Stimulated activated CD4-positive, alpha-beta T cell treated with anti-CD3 and anti-CD28 coated beads, Interleukin-12 subunit alpha, Interleukin-12 subunit beta, amount 100 ng/mL, for 4 hours (primary cell): ENCODE measurements around the gene PSMF1.

Source experiments
- DNase-seq: peaks from one replicate; pipeline ENCODE4 v3.0.0-alpha.2; 2020

Gene PSMF1

GRCh38 chr20:1118336-1119127, at the start of gene PSMF1:
TSS of gene PSMF1 (plus strand) at chr20:1118602. CDS start at chr20:1118774, 172 bp downstream.
- DNase-seq: peak; percentile 93

GRCh38 chr20:1072258-1072657, 46.1 kb upstream of the PSMF1 start:
- DNase-seq: no peak

GRCh38 chr20:1075616-1076015, 42.8 kb upstream of the PSMF1 start:
- no peak for DNase-seq

GRCh38 chr20:1081891-1082290, 36.5 kb upstream of the PSMF1 start:
- DNase-seq: no peak

GRCh38 chr20:1083431-1084080, 34.8 kb upstream of the PSMF1 start:
- DNase-seq: no peak

GRCh38 chr20:1085492-1086276, 32.7 kb upstream of the PSMF1 start:
- DNase-seq: no peak

- no peak for DNase-seq
Measured at GRCh38 chr20:1086277-1087213, 31.9 kb upstream of the PSMF1 start.

GRCh38 chr20:1087311-1087905, 31.0 kb upstream of the PSMF1 start:
- no peak for DNase-seq

GRCh38 chr20:1094751-1095150, 23.7 kb upstream of the PSMF1 start:
- DNase-seq: no peak

GRCh38 chr20:1101533-1101932, 16.9 kb upstream of the PSMF1 start:
- DNase-seq: no peak

GRCh38 chr20:1102016-1102415, 16.4 kb upstream of the PSMF1 start:
- DNase-seq: no peak

- no peak for DNase-seq
Measured at GRCh38 chr20:1103751-1104150, 14.7 kb upstream of the PSMF1 start.

GRCh38 chr20:1105599-1106194, 12.7 kb upstream of the PSMF1 start:
- DNase-seq: no peak

- DNase-seq: no peak
Measured at GRCh38 chr20:1107176-1107575, 11.2 kb upstream of the PSMF1 start.

GRCh38 chr20:1108437-1108920, 9.9 kb upstream of the PSMF1 start:
- peak; percentile 56 for DNase-seq

- no peak for DNase-seq
Measured at GRCh38 chr20:1112908-1113307, 5.5 kb upstream of the PSMF1 start.

- DNase-seq: no peak
Measured at GRCh38 chr20:1118004-1118335, 432 bp upstream of the PSMF1 start.

- DNase-seq: no peak
Measured at GRCh38 chr20:1119128-1119505, 715 bp downstream of the PSMF1 start.

- DNase-seq: no peak
Measured at GRCh38 chr20:1119524-1119923, 1.1 kb downstream of the PSMF1 start.

- no peak for DNase-seq
Measured at GRCh38 chr20:1121429-1121828, 3.0 kb downstream of the PSMF1 start.
